K562 (cell line): Measurements from ENCODE around the gene SPAG9. TPM values are rescaled to one million over a fixed set of nuclear protein-coding genes. Genes with fewer than 3 reads are reported as not detected.
A peak's percentile ranks its signal among the peaks of the same experiment; 100 is the strongest.

ENCODE experiments used
- ATAC-seq: fragments of 200-7000 bp; cut with Tn5 transposase; 3 replicates; pipeline ENCODE4 v1.9.1; 2020; ENCODE audit warnings: moderate library complexity
- BruUV-seq: library from RNA; stranded (reverse); fragments of 400-500 nt; replicated peaks from 2 replicates; lab custom pipeline; 2021; lab: Mats Ljungman, UMichigan
- CTCF ChIA-PET: fragments of 300-600 bp; formaldehyde crosslinking; extraction: SDS; loops from one replicate; lab custom pipeline; 2021; ENCODE audit warnings: low intra/inter-chr PET ratio; lab: Yijun Ruan, JAX
- POLR2A ChIA-PET: fragments of 300-600, 350-650 bp; sonication (Branson Sonifier 250); formaldehyde crosslinking; extraction: SDS; loops from one replicate; lab custom pipeline; 2021; ENCODE audit warnings: antibody characterized with exemption, inconsistent platforms; lab: Yijun Ruan, JAX
- DNase-seq, 4 experiments: peaks; one replicate each; pipeline versions ENCODE4 v3.0.0 to v3.0.0-alpha.2; 2011 to 2018; ENCODE audit warnings: low spot score in 3 of 4, mixed read lengths in 3 of 4; ENCODE audit errors: extremely low read depth in 1 of 4
- FAIRE-seq: peaks from 2 replicates; lab custom pipeline; 2011; peaks lifted over from hg19 to GRCh38; lab: Jason Lieb, UNC
- H2AFZ ChIP-seq: 2 replicates; pipeline ENCODE4 v1.6.0; 2011; ENCODE audit warnings: low read depth, low read length, control low read depth, inconsistent platforms
- H3K27ac ChIP-seq: fragments of 200-600 bp; 3 replicates; pipeline ENCODE4 v1.8.0; 2011; ENCODE audit warnings: low read depth, mild to moderate bottlenecking, control low read depth, inconsistent platforms, low read length, moderate library complexity, mixed read lengths; ENCODE audit errors: extremely low read depth
- H3K27me3 ChIP-seq, 2 experiments: fragments of 300-600 bp in 1 of 2; 2 replicates in 1 of 2; 3 replicates in 1 of 2; pipeline versions ENCODE4 v1.6.0 to v1.8.0; 2011; ENCODE audit warnings: inconsistent platforms in 2 of 2, low read length in 2 of 2, mild to moderate bottlenecking in 1 of 2, mixed read lengths in 1 of 2, moderate library complexity in 1 of 2; ENCODE audit not compliant: control insufficient read depth in 2 of 2, insufficient read depth in 2 of 2
- H3K36me3 ChIP-seq: fragments of 300-600 bp; 3 replicates; pipeline ENCODE4 v1.8.0; 2011; ENCODE audit warnings: mild to moderate bottlenecking, low read length, inconsistent platforms; ENCODE audit not compliant: control insufficient read depth, insufficient read depth
- H3K4me1 ChIP-seq, 2 experiments: fragments of 200-600 bp in 1 of 2; replicated peaks in 1 of 2; 2 replicates in 1 of 2; 3 replicates in 1 of 2; pipeline versions ENCODE4 v1.5.1 to v1.8.0; 2011; ENCODE audit warnings: inconsistent platforms in 2 of 2, low read length in 2 of 2, mild to moderate bottlenecking in 1 of 2, mixed read lengths in 1 of 2, moderate library complexity in 1 of 2; ENCODE audit not compliant: control insufficient read depth in 2 of 2, insufficient read depth in 2 of 2
- H3K4me2 ChIP-seq: 2 replicates; pipeline ENCODE4 v1.6.1; 2011; ENCODE audit warnings: low read length, control low read depth, inconsistent platforms, mixed read lengths; ENCODE audit not compliant: insufficient read depth
- H3K4me3 ChIP-seq: fragments of 200-600 bp; sonication (generic), shearing (Covaris generic); 2 replicates; pipeline ENCODE4 v1.5.1; 2016; ENCODE audit warnings: control low read depth, inconsistent platforms
- H3K79me2 ChIP-seq: fragments of 200-600 bp; 3 replicates; pipeline ENCODE4 v1.8.0; 2011; ENCODE audit warnings: low read length, inconsistent platforms; ENCODE audit not compliant: control insufficient read depth, insufficient read depth
- H3K9ac ChIP-seq, 2 experiments: 2 replicates each; pipeline versions ENCODE4 v1.6.0 to v1.6.1; 2011; ENCODE audit warnings: low read depth in 2 of 2, low read length in 2 of 2, control low read depth in 1 of 2, inconsistent platforms in 1 of 2, mild to moderate bottlenecking in 1 of 2, mixed read lengths in 1 of 2; ENCODE audit not compliant: insufficient read depth in 1 of 2
- H3K9me1 ChIP-seq: one replicate; pipeline ENCODE4 v1.6.0; 2011; ENCODE audit warnings: inconsistent platforms, mild to moderate bottlenecking, low read length, moderate library complexity; ENCODE audit not compliant: control insufficient read depth, insufficient read depth
- H3K9me3 ChIP-seq: replicated peaks from 2 replicates; pipeline ENCODE4 v1.5.1; 2011; ENCODE audit warnings: low read depth, low read length, inconsistent platforms; ENCODE audit not compliant: control insufficient read depth, insufficient read depth
- H4K20me1 ChIP-seq: replicated peaks from 2 replicates; pipeline ENCODE4 v1.6.1; 2011; ENCODE audit warnings: low read length, inconsistent platforms, mixed read lengths; ENCODE audit not compliant: control insufficient read depth, insufficient read depth
- CCAR2 ChIP-seq: fragments of 200-400 bp; formaldehyde crosslinking; IDR thresholded peaks from 2 replicates; pipeline ENCODE4 v1.6.1; 2017; ENCODE audit warnings: mild to moderate bottlenecking, low read depth, low read length
- MYBL2 ChIP-seq, 2 experiments: fragments of 450-650 bp in 1 of 2; sonication (generic) in 1 of 2; formaldehyde crosslinking in 1 of 2; IDR thresholded peaks; 2 replicates each; pipeline versions ENCODE4 v1.6.1 to v1.8.1; 2017 to 2022; ENCODE audit warnings: borderline replicate concordance in 1 of 2, inconsistent platforms in 1 of 2, low read depth in 1 of 2, mild to moderate bottlenecking in 1 of 2, missing genetic modification reagents in 1 of 2, moderate library complexity in 1 of 2
- OTX1 ChIP-seq: fragments of 450-650 bp; formaldehyde crosslinking; IDR thresholded peaks from 2 replicates; pipeline ENCODE4 v1.4.0; 2022; ENCODE audit warnings: mild to moderate bottlenecking
- PREB ChIP-seq: sonication (generic); formaldehyde crosslinking; IDR thresholded peaks from 2 replicates; pipeline ENCODE4 v1.8.1; 2023; ENCODE audit warnings: mild to moderate bottlenecking, missing genetic modification reagents
- SIN3A ChIP-seq, 2 experiments: fragments of 150-350 bp in 1 of 2; IDR thresholded peaks; 2 replicates each; pipeline ENCODE4 v1.6.1; 2011 to 2016; ENCODE audit warnings: borderline replicate concordance in 2 of 2, low read depth in 2 of 2, low read length in 2 of 2, mild to moderate bottlenecking in 2 of 2, moderate library complexity in 2 of 2; ENCODE audit not compliant: control insufficient read depth in 1 of 2
- U2AF1 ChIP-seq: fragments of 200-400 bp; formaldehyde crosslinking; optimal IDR thresholded peaks from 2 replicates; pipeline ENCODE3; 2017; ENCODE audit warnings: mild to moderate bottlenecking, low read depth, low read length, moderate library complexity
- ZNF121 ChIP-seq: sonication (generic); formaldehyde crosslinking; conservative IDR thresholded peaks from 2 replicates; pipeline ENCODE4 v1.8.0; 2022; ENCODE audit warnings: missing genetic modification reagents
- ZNF764 ChIP-seq: fragments of 250-450 bp; sonication (Bioruptor Pico); IDR thresholded peaks from 2 replicates; pipeline ENCODE4 v1.4.0; 2020; ENCODE audit warnings: low read depth, mild to moderate bottlenecking, moderate library complexity
- WGBS: fragments of 100-300 bp; shearing (Covaris generic); methylation state at CpG from one replicate; pipeline ENCODE4 v1.1.6; 2016; ENCODE audit warnings: low coverage, mixed read lengths; ENCODE audit not compliant: insufficient coverage; ENCODE audit errors: missing lambda C conversion rate; 5-methylcytosine and 5-hydroxymethylcytosine counted together
- in situ Hi-C: fragments of 300-500 bp; cut with MboI; formaldehyde crosslinking; loops from 4 replicates; pipeline ENCODE4 v1.15.0; 2018; ENCODE audit warnings: inconsistent platforms, mixed read lengths
- intact Hi-C: fragments of 100-400 bp; cut with micrococcal nuclease; formaldehyde crosslinking; loops from 2 replicates; pipeline ENCODE4 v1.14.2; 2022
- polyA plus RNA-seq, 8 experiments: library from polyadenylated mRNA; depleted of rRNA in 4 of 8; stranded (reverse) in 5 of 8; unstranded in 3 of 8; fragments of >200 nt; fragmentation: Nextera tagmentation in 2 of 8; fragmentation: Illumina TruSeq in 1 of 8; extraction: Ambion mirVana in 2 of 8; extraction: Trizol in 1 of 8; gene quantifications; 2 replicates each; pipeline versions ENCODE4 v1.2.1 to v1.2.3, GENCODE V29; 2011 to 2014; ENCODE audit warnings: inconsistent platforms in 1 of 8, missing spikeins in 1 of 8
- total RNA-seq, 7 experiments: library from RNA; depleted of rRNA in 6 of 7; stranded (reverse); fragments of >200 nt in 6 of 7; fragmentation: Illumina TruSeq in 2 of 7; extraction: Trizol in 2 of 7; gene quantifications; 2 replicates each; pipeline versions ENCODE4 v1.2.1 to v1.2.3, GENCODE V29; 2011 to 2021; ENCODE audit warnings: low replicate concordance in 1 of 7

SPAG9 gene
- total and polyA plus RNA-seq, 9 of the 15 experiments (the other 6 are each of a cell fraction or from before 2014, with no cell fraction given), result 12.2 to 99.2 (median 58.2) TPM

- peaks cover 0 to 10% of the 10 kb centered on the region in 2 experiments; a peak in 2 of 5 replicates for H3K4me1 ChIP-seq
- no peaks in the 10 kb centered on the region for H3K9me1 ChIP-seq
- H3K9ac ChIP-seq, result no peak overlapping the region
- intact Hi-C loops (no loop called here), in situ Hi-C loops (no loop called here)
- no peak overlapping the region for H2AFZ ChIP-seq
- H4K20me1 ChIP-seq, result no peaks in the 10 kb centered on the region
- DNase-seq, result no peak
- no peaks in the 10 kb centered on the region for H3K79me2 ChIP-seq
- H3K4me3 ChIP-seq, result no peak overlapping the region
- no peak for TF ChIP-seq SIN3A (IDR thresholded peaks at IDR 0.05; ENCODE audit: borderline replicate concordance in 2 of 2, control insufficient read depth in 1 of 2, low read depth in 2 of 2, low read length in 2 of 2)
- TF ChIP-seq PREB (CRISPR knock-in tag), result no peak
- TF ChIP-seq MYBL2 (IDR thresholded peaks at IDR 0.05; ENCODE audit: low read depth), result no peak
- no peak for TF ChIP-seq MYBL2 (CRISPR knock-in tag; IDR thresholded peaks at IDR 0.05; ENCODE audit: borderline replicate concordance)
- TF ChIP-seq U2AF1, result no peak
- no peak for TF ChIP-seq ZNF764
- no peak for TF ChIP-seq OTX1
- 0 out of 2 replicates have a peak, but pooled peaks have one; percentile 45 for TF ChIP-seq ZNF121
- no peak for TF ChIP-seq CCAR2
- H3K9me3 ChIP-seq, result no peaks in the 10 kb centered on the region
- H3K27ac ChIP-seq, result no peak overlapping the region
- BruUV-seq, result no TSS peak
- WGBS, result 12% methylated on average over 4 of the region's 4 CpGs
- ChIA-PET POLR2A (no interaction called here), CTCF (no interaction called here)
- no peak for FAIRE-seq
- no peak for ATAC-seq
- H3K27me3 ChIP-seq, result peaks cover 0 to 5% of the 10 kb centered on the region in 2 experiments; a peak in 2 of 5 replicates
- no peaks in the 10 kb centered on the region for H3K36me3 ChIP-seq
- no peak overlapping the region for H3K4me2 ChIP-seq
These were observed 196.4 kb downstream of the SPAG9 start for GRCh38 chr17:50924300-50924699.
